ENCODE results near the gene DEFB132. TPM values are rescaled to one million over a fixed set of nuclear protein-coding genes. Genes with fewer than 3 reads are reported as not detected.
A peak's percentile ranks its signal among the peaks of the same experiment; 100 is the strongest.

The DEFB132 gene
- total and polyA plus RNA-seq, 2 of the 13 experiments (the other 11 are each of a cell fraction or from before 2014, with no cell fraction given): not detected

GRCh38 chr20:297925-298775 is 40.6 kb downstream of the DEFB132 start (continued):
- TF ChIP-seq ZNF549 (CRISPR knock-in tag; IDR thresholded peaks at IDR 0.05) (no peak), FOXO1 (CRISPR knock-in tag; IDR thresholded peaks at IDR 0.05) (peak; percentile 50), RFX5 (IDR thresholded peaks at IDR 0.05; ENCODE audit: low read depth, low read length) (no peak), NFE2L2 (IDR thresholded peaks at IDR 0.05; ENCODE audit: low read length) (no peak), HOXA3 (CRISPR knock-in tag; IDR thresholded peaks at IDR 0.05) (peak; percentile 15; the same call in 1 of the 2 replicates), ATF1 (CRISPR knock-in tag; IDR thresholded peaks at IDR 0.05) (no peak), FOXA3 (CRISPR knock-in tag; IDR thresholded peaks at IDR 0.05) (no peak), SMAD9 (CRISPR knock-in tag; IDR thresholded peaks at IDR 0.05) (0 out of 2 replicates have a peak, but pooled peaks have one; percentile 69), ZNF543 (CRISPR knock-in tag; IDR thresholded peaks at IDR 0.05) (no peak), REST (IDR thresholded peaks at IDR 0.05; ENCODE audit: borderline replicate concordance in 1 of 2, low read depth in 1 of 2, low read length in 2 of 2) (no peak), FOXJ3 (CRISPR knock-in tag; IDR thresholded peaks at IDR 0.05; ENCODE audit: borderline replicate concordance) (no peak), HMGA1 (CRISPR knock-in tag; conservative IDR thresholded peaks at IDR 0.05) (0 out of 2 replicates have a peak, but pooled peaks have one; percentile 44), ZNF282 (IDR thresholded peaks at IDR 0.05; ENCODE audit: partially characterized antibody) (no peak), TCF7L2 (IDR thresholded peaks at IDR 0.05; ENCODE audit: low read depth, low read length) (no peak), NCOA2 (CRISPR knock-in tag; IDR thresholded peaks at IDR 0.05) (no peak), ZNF839 (CRISPR knock-in tag; IDR thresholded peaks at IDR 0.05; ENCODE audit: borderline replicate concordance) (peak; percentile 95; the same call in 1 of the 2 replicates), KAT8 (CRISPR knock-in tag; IDR thresholded peaks at IDR 0.05) (no peak; the same call in 1 of the 2 replicates), SRSF1 (optimal IDR thresholded peaks at IDR 0.05; ENCODE audit: low read depth, low read length) (no peak), CEBPZ (IDR thresholded peaks at IDR 0.05; ENCODE audit: low read length) (no peak), ZNF235 (CRISPR knock-in tag; IDR thresholded peaks at IDR 0.05; ENCODE audit: borderline replicate concordance) (peak; percentile 46), ZNF468 (CRISPR knock-in tag; IDR thresholded peaks at IDR 0.05) (no peak), SCMH1 (CRISPR knock-in tag; IDR thresholded peaks at IDR 0.05; ENCODE audit: borderline replicate concordance) (no peak), SALL1 (CRISPR knock-in tag; IDR thresholded peaks at IDR 0.05) (peak; percentile 43; the same call in 1 of the 2 replicates)

Data from HepG2 (cell line).